B cell (primary cell): Measurements from ENCODE around the gene ZMAT2.

ENCODE experiments used
- EZH2 ChIP-seq: IDR thresholded peaks from 2 replicates; pipeline ENCODE4 v1.6.1; 2012; ENCODE audit warnings: borderline replicate concordance, low read depth, mild to moderate bottlenecking, moderate library complexity, low read length; ENCODE audit not compliant: insufficient read depth, poor library complexity, severe bottlenecking
- TF ChIP-seq, protein P1 (sequence below): fragments of 200-600 bp; IDR thresholded peaks from one replicate; pipeline ENCODE4 v1.8.0; 2022; ENCODE audit warnings: antibody characterized with exemption, mild to moderate bottlenecking

GRCh38 chr5:140733098-140733497 is 32.9 kb downstream of the ZMAT2 start:
- TF ChIP-seq, protein P1, sequence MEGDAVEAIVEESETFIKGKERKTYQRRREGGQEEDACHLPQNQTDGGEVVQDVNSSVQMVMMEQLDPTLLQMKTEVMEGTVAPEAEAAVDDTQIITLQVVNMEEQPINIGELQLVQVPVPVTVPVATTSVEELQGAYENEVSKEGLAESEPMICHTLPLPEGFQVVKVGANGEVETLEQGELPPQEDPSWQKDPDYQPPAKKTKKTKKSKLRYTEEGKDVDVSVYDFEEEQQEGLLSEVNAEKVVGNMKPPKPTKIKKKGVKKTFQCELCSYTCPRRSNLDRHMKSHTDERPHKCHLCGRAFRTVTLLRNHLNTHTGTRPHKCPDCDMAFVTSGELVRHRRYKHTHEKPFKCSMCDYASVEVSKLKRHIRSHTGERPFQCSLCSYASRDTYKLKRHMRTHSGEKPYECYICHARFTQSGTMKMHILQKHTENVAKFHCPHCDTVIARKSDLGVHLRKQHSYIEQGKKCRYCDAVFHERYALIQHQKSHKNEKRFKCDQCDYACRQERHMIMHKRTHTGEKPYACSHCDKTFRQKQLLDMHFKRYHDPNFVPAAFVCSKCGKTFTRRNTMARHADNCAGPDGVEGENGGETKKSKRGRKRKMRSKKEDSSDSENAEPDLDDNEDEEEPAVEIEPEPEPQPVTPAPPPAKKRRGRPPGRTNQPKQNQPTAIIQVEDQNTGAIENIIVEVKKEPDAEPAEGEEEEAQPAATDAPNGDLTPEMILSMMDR = no peak
- TF ChIP-seq EZH2 = no peak
